Kidney (tissue), 14 donors: Measurements from ENCODE around the gene ST6GAL2. TPM values are rescaled to one million over a fixed set of nuclear protein-coding genes. Genes with fewer than 3 reads are reported as not detected.

Experiments
- DNase-seq, 5 donors: peaks; one replicate each; pipeline ENCODE4 v3.0.0-alpha.2; 2013 to 2020
- FAIRE-seq: peaks from 2 replicates; lab custom pipeline; 2012; peaks lifted over from hg19 to GRCh38; lab: Jason Lieb, UNC
- H3K27ac ChIP-seq, 2 donors: one replicate each; pipeline ENCODE4 v1.7.0; 2013; ENCODE audit warnings: low read depth in 2 of 2, low read length in 2 of 2, inconsistent platforms in 1 of 2
- H3K27me3 ChIP-seq: one replicate; pipeline ENCODE4 v1.7.1; 2013; ENCODE audit warnings: low read length, inconsistent platforms; ENCODE audit not compliant: control insufficient read depth, insufficient read depth
- H3K36me3 ChIP-seq, 3 donors: one replicate each; pipeline versions ENCODE4 v1.7.0 to v1.7.1; 2013; ENCODE audit warnings: low read length in 3 of 3, control low read depth in 1 of 3, inconsistent platforms in 1 of 3; ENCODE audit not compliant: insufficient read depth in 3 of 3, control insufficient read depth in 2 of 3
- H3K4me1 ChIP-seq, 3 donors: one replicate each; pipeline versions ENCODE4 v1.7.0 to v1.7.1; 2013; ENCODE audit warnings: low read length in 3 of 3, inconsistent platforms in 1 of 3, low read depth in 1 of 3; ENCODE audit not compliant: control insufficient read depth in 2 of 3, insufficient read depth in 2 of 3
- H3K4me3 ChIP-seq, 3 donors: one replicate each; pipeline versions ENCODE4 v1.7.0 to v1.8.1; 2013; ENCODE audit warnings: low read length in 3 of 3, control low read depth in 1 of 3, inconsistent platforms in 1 of 3
- H3K9ac ChIP-seq, 3 donors: one replicate each; pipeline versions ENCODE4 v1.7.0 to v1.7.1; 2013; ENCODE audit warnings: low read length in 3 of 3, control low read depth in 1 of 3, inconsistent platforms in 1 of 3
- H3K9me3 ChIP-seq, 3 donors: one replicate each; pipeline versions ENCODE4 v1.7.0 to v1.7.1; 2013; ENCODE audit warnings: low read length in 3 of 3, control low read depth in 1 of 3, inconsistent platforms in 1 of 3; ENCODE audit not compliant: control insufficient read depth in 2 of 3, insufficient read depth in 1 of 3
- CTCF ChIP-seq: IDR thresholded peaks from 3 replicates; pipeline ENCODE4 v1.5.1; 2012; ENCODE audit warnings: mild to moderate bottlenecking, moderate library complexity, borderline replicate concordance; ENCODE audit not compliant: insufficient read depth; ENCODE audit errors: extremely low read depth
- intact Hi-C: fragments of 100-400 bp; cut with DNase I; formaldehyde crosslinking; loops from one replicate; pipeline ENCODE4 v1.11.1; 2022
- polyA plus RNA-seq: library from polyadenylated mRNA; stranded (reverse); fragments of 350-450 nt; fragmentation: Illumina TruSeq; extraction: RNeasy Lipid Tissue Mini Kit (QIAGEN cat#74804); gene quantifications from one replicate; pipeline ENCODE4 v1.2.3, GENCODE V29; 2014; ENCODE audit warnings: low read depth, low replicate concordance; ENCODE audit not compliant: insufficient read depth
- total RNA-seq: library from RNA; stranded (reverse); fragmentation: NEBNext Ultra II Directional; extraction: Animal tissue kit (Norgen Biotek cat#: 25700); gene quantifications from one replicate; pipeline ENCODE4 v1.2.1, GENCODE V29; 2021
- donor health status: control.
- donor health status: control.
- donor health status: control.
- donor health status: control.
- donor health status: control.
- donor health status: DM: yes; HTN: yes; CAD: no.
- donor health status: Normal renal cell carcinoma (clear cell type).

Gene ST6GAL2
- total and polyA plus RNA-seq, 2 donors from 2014 or later: 0.22 to 1.2 TPM

GRCh38 chr2:106805716-106806115 lies 80.3 kb downstream of the ST6GAL2 start:
- intact Hi-C loops: no loop called here

GRCh38 chr2:106804161-106804560 lies 81.8 kb downstream of the ST6GAL2 start:
- H3K27ac ChIP-seq: no peak overlapping the region
- DNase-seq (no peak), FAIRE-seq (no peak)
- intact Hi-C loops: no loop called here
- H3K4me3 ChIP-seq: no peak overlapping the region
- no peaks in the 10 kb centered on the region for H3K9me3 ChIP-seq
- H3K9ac ChIP-seq: no peak overlapping the region
- no peaks in the 10 kb centered on the region for H3K27me3 ChIP-seq
- no peaks in the 10 kb centered on the region for H3K36me3 ChIP-seq
- H3K4me1 ChIP-seq: no peaks in the 10 kb centered on the region
- no peak for TF ChIP-seq CTCF

More at GRCh38 chr2:106805716-106806115, 80.3 kb downstream of the ST6GAL2 start:
- DNase-seq (no peak), FAIRE-seq (no peak)
- Histone ChIP-seq H3K36me3 (no peaks in the 10 kb centered on the region), H3K27ac (no peak overlapping the region), H3K27me3 (no peaks in the 10 kb centered on the region), H3K4me3 (no peak overlapping the region), H3K9ac (no peak overlapping the region), H3K4me1 (no peaks in the 10 kb centered on the region), H3K9me3 (no peaks in the 10 kb centered on the region)
- no peak for TF ChIP-seq CTCF

GRCh38 chr2:106800976-106801655 lies 84.9 kb downstream of the ST6GAL2 start:
- Histone ChIP-seq H3K27me3 (no peaks in the 10 kb centered on the region), H3K9me3 (no peaks in the 10 kb centered on the region), H3K36me3 (no peaks in the 10 kb centered on the region), H3K27ac (no peak overlapping the region), H3K9ac (no peak overlapping the region), H3K4me3 (no peak overlapping the region), H3K4me1 (no peaks in the 10 kb centered on the region)
- FAIRE-seq: no peak
- intact Hi-C loops: no loop called here
- no peak for TF ChIP-seq CTCF
- no peak for DNase-seq
